HG03354 (cell line): ENCODE results near the gene CRY1.

Experiments used
- ATAC-seq: cut with Tn5 transposase; IDR thresholded peaks from one replicate; pipeline ENCODE4 v1.9.1; 2021; ENCODE audit warnings: mild to moderate bottlenecking; ENCODE audit not compliant: unreplicated experiment, poor library complexity, severe bottlenecking

CRY1 gene

DNA sequence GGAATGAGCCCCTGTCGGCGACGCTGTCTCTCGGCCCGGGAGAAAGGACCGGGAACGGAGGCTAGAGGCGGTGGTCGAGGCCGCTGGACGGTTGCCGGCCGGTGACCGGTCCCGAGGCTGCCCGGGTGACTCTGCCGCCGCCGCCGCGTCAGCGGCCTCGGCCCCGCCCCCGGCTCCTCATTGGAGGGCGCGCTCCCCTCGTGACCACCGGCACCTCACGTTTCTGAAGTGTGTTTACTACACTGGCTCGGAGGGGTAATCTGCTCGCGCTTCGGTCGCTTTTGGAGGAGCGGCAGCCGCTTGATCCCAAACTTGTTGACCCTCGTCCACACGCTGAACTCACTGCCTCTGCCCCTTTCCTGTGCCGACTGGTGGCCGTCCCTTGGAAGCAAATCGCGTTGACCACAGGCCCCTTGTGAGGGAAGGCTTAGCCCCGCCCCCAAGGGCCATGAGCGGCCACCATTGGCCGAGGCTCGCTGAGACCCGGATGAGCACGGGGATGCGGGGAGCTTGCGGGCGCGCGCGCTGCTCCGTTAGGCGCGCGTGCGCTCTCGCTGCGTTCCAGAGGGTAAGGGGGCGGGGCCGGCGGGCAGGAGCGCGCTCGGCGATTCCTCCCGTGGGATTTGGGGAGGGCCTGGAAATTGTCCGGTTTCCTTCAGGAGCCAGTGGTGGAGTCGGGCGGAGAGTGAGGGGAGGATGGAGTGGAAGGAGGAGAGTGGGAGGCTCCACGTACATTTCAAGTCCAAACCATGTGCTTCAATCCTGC is at the start of gene CRY1:
TSS of gene CRY1 (minus strand) at position 133 of the 766 bp plus-strand sequence. CDS start 588 bp downstream, outside the sequence.
- ATAC-seq, result peak; percentile 89

DNA sequence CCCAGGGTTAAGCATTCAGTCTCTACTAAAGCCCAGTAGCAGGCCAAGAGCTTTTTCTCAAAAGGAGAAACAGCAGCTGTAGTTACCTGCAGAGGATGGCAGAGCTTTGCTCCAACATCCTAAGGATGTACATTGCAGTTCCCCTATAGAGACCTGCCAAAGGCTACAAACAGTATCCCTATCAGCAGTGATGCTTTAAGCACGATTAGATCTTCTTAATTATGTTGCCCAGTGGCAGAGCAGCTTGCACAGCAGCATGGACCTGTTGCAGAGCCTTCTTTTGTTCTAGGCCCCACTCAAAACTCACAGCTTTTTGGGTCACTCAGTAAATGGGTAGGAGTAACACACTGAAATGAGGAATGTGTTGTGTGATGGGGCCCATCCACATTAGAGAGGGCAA is 46.4 kb upstream of the CRY1 start:
- ATAC-seq, result no peak

DNA sequence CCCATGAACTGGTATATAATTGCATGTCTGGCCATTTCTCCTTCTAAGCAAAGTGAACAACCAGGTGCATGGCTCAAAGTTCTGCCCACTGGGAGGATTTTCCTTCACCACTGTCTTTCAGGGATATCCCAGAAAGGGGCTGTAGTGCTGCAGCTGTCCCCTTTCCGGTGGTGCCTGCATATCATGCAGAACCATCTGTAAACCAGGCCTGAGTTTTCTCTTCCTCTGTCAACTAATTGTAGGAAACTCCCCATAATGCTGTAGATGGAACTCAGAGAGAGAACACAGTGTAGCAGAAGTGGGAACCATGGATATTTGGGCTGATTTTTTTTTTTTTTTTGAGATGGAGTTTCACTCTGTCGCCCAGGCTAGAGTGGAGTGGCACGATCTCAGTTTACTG is 45.6 kb upstream of the CRY1 start:
- no peak for ATAC-seq

DNA sequence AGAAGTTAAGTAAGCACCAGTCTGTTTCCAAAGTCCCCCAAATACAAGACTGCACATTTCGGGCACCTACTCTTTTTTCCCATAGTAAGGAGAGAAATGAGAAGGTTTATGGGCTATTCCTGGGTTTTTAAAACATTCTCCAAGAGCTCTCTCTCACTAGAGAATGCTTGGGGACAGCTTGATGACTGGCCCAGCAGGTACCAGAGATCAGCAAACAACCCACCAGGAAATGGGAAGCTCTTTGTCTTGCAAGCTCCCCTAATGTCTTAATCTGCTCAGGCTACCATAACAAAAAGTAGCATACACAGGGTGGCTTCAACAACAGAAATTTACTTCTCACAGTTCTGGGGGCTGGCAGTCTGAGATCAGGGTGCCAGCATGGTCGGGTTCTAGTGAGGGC is 41.8 kb upstream of the CRY1 start:
- ATAC-seq, result no peak

DNA sequence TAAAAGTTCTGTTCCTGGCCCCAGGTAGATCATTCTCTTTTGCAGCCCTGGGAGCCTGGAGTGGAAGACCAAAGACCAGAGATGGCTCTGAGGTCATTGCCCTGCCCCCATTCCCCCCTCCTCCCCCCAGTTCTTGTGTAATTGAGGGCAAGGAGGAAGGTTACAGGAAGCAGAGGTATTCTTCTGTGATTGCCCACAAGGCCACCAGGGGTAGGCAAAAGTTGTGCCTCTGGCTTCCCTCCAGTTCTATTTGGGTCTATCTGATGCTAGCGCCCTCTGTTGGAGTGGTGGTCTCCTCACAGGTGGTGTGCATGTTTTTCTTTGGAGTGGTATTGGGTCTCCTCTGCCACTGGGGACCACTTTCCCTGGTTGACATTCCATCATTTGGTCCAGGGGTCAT is 41.2 kb upstream of the CRY1 start:
- ATAC-seq, result no peak

DNA sequence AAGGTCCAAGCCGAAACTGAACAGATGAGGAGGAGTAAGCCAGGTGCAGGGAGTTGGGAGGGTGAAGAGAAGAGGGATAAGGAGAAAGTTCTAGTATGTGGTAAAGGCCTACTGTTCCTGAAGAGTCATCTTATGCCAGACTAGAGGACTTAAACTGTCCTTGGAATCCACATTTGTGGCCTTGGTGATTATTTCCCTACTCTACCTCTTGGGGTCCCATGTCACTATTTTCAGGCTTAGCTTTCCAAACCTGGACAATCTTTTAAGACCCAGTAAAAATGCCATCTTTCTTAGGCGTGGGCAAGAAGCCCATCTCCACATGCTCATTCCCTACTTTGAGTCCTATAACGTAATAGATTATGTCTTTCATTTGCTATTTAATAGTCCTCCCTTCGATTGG is 40.1 kb upstream of the CRY1 start:
- ATAC-seq, result no peak

DNA sequence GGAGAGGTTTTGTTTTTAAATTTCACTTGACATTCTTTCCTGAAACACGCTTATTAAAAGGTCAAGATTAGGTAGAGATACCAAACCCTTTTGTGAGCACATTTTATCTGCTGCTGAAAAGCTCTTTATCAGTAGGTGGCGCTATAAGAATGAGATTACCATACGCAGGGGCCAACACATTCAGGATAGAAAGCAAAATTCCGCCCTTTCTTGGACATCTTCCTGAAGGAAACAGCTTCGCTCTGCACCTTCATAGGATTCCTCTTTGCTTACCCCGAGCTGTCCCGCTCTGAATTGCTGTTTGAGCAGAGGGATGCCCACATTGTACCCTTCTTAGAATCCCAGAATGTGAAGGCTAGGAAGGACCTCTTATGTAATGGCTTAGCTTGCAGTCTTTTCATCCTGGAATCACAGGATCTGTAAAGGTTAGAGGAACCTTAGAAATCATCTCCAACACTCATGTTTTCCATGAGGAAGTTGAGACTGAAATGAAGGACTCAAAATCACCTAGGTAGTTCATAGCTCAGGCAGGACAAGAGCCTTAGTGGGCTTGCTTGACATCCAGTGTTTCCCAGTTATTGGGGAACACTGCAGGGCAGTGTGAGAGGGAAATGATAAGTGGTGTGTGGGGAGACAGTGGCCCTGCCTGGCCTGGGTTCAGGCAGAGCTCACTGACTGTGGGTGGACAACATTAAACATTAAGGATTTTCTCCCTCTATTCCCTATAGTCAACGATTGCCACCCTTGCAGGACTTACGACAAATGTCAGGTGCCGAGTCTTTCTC is 38.7 kb upstream of the CRY1 start:
- no peak for ATAC-seq

DNA sequence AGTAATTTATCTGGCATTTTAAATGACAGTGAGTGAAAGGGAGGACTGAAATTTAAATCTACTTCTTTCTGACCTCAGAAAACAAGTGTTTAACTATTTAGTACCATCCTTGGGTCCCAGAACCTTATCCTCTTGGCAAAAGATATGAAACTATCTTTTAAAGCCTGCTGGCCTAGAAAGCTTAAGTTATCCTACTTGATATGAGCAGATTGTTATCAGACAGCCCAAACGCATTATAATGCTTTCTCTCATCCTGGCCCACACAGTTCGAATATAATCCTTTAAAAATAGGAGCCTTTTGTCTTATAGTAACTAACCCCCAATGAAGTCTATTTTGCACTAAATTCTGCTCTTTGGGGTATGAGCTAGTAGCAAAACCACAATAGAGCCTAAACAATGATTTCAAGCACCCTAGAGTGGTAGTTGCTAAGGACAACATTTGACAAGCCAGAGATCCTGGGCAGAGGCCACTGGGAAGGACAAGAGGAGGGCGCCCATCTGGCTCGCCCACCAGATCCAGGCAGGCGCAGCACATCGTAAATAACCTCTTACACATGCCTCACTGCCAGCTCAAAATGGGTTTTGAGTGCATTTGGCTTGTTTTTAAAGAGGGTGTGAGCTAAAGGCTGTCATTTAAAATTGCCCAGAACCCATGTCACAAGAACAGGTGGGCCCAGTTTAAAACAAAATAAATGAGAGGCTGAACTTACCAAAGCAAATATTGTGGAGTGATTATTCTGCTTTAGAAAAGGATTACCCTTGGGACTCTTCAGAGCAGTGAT is 37.7 kb upstream of the CRY1 start:
- no peak for ATAC-seq

DNA sequence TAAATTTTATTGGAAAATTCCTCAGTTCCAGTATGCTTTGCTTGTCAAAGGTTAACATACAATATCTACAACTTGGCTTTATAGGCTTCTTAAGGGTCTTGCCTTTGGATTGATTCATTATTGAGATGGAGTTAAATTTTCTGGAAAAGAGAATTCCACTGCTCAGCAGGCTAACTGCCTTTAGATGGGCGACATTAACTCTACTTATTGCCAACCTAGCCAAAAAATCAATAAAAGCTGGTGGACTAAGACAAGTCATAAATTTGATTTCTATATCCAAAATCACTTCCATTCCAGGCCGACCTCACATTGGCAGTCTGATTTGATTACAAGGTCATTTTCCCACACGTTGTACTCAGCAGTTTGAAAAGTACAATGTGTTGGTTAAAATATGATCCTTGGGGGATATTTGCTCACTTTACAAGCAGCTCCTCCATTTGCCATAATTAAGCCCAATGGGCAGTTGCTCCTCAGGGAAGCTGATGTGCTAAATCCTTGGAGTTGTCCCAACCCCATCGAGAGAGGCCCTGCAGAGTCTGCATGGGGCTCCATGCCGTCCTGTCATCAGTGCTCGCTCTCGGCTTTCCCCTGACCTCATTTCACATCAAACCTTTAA is 36.1 kb upstream of the CRY1 start:
- no peak for ATAC-seq

DNA sequence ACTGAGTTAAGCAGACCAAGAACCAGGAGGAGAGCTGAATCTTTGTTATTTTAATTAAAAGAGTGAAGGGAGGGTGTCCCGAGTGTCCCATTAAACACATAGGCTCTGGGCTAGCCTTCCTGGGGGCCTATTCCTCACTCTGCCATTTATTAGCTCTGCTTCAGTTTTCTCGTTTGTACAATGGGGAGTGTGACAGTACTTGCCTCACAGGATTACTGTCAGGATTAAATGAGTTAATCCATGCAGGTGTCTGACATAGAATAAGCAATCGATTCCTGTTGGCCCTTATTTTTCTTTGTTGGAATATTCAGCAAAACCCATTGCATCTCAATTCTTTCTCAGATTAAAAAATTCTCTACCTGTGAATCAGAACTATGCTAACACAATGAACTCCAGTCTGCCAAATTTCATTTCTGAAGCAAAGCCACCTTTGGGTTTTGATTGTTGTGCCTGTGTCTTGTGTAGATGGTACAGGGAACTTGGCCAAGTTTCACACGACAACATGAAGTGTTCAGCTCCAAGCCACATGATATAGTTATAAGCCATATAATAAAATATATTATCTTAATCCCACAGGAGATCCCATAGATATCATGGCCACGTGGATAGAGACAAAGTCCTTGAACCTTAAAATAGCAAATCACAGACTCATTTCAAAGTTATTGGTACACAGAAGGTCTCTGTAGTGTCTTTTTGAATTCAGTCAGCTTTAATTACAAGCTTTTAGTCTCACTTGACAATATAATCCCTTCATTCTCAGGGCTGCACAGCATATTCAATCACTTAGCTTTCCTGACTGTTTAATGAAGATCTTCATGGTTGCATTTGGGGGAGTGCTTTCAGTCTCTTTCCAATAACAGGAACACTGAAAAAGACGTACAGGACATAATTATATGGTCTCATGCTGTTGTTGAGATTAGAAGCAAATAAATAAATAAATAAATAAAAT is 34.4 kb upstream of the CRY1 start:
- ATAC-seq, result no peak

DNA sequence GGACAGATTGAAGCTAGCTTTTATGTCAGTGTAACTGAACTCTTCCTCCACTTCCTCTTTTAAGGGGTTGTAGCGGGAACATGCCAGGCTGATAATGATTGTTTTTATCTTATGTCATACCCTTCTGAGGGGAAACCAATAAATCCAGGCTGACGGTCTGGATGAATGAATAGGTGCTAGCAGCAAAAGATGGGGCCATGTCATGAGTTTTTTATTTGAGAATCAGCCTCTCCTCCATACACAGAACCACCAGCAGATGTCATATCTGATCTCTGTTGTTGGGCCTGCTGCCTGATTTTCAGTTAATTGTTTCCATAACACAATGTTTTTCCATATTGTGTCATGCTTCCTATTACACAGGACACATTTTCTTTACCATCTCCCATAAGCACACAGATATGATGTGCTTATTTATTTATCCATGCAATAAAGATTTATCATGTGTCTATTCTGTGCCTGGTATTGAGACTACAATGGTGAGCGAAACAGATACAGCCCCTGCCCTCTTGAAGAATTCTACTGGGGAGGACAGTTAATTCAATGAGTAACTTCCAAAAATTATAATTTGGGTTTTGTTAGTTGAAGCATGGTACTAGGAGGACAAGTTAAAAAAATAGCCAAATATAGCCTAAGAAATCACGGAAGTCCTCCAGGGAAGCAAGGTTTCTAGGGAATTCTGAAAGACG is 33.6 kb upstream of the CRY1 start:
- ATAC-seq, result no peak

DNA sequence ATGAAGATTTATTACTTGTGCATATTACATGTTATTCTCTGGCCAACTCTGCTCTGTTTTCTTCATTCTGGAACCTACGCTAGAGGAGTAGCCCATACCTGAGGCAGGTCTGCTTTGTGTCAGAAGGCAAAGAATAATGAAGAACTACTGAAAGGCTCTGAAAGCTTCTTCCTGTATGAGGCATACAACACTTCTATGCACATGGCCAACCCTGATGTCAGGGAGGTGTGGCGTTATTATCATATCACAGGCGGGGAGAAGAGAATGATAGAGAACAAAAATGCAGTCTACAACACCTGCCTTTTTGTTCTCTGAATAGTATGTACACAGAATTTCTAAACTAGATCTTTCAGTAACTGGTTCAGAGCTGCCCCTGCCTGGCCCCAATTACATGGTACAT is 32.5 kb upstream of the CRY1 start:
- no peak for ATAC-seq

DNA sequence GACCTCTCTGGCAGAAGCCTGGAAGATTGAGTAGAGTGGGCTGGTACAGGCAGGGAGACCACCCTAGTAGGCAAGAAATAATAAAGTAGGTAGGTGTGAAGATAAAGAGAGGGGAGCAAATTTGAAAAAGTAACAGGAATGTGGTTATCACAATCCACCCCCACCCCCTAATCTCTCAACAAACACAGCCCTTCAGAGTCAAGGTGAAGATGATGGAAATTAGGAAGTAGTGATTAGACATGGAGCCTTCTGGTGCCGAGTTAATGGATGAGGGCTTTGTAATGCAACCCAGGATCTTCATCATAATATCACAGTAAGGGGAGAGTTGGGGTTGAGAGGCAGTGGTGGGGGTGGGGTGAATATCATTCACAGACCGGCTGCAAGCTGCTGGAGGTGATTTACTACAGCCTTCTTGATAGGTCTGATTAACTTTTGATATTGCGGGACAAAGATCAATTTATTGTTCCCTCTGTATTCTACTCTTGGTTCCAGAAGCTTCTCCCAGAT is 29.2 kb upstream of the CRY1 start:
- no peak for ATAC-seq

DNA sequence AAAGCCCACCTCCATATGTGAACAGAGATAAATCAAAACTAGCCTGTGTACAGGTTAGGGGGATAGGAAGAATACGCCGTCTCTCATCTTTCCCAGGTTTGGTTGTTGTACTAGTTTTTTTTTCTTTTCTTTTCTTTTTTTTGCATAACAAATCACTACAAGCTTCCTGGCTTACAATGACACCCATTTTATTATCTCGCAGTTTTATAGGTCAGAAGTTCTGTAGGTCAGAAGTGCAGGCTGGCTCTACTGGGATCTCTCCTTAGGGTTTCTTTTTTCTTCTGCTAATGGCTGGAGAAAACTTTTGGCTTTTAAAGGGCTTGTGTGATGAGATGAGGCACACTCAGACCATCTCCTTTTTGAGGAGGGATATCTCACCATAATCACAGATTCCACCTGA is 25.7 kb upstream of the CRY1 start:
- ATAC-seq, result no peak

DNA sequence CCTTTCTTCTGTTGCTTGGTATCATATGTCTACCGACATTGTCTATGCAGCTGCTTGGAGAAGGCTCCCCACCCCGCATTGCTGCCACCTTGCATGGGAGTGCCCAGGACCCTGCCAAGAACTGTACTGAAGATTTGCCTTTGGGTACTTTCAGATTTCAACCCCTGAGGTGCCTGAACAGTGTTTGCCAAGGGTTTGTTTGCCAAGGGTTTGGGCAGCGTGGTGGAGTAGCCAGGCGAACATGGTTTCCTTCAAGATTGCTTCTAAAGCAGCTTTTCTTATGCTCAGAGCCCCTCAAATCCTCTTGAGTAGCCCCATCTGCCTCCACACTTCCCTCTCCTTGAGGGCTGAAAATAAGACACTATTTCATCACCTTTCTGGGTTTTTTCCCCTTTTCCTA is 25.3 kb upstream of the CRY1 start:
- no peak for ATAC-seq

DNA sequence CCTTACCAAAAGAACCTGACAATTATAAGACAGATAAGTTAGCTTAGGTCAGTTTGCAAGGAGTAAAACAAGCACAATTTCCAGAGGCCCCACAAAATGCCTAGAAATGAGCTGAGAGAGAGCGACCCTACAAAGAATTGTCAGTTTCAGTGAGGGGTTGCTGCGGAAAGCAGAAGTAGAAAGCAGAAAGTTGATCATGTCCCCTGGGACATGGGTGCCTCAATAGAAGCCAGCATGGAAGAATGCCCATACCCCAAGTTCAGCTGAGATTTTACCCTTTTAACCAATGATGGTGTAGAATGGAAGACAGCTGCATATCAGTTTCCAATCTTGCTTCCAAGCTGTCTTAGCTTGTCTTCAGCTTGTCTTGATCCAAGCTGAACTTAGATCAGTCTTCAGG is 21.8 kb upstream of the CRY1 start:
- ATAC-seq, result no peak

DNA sequence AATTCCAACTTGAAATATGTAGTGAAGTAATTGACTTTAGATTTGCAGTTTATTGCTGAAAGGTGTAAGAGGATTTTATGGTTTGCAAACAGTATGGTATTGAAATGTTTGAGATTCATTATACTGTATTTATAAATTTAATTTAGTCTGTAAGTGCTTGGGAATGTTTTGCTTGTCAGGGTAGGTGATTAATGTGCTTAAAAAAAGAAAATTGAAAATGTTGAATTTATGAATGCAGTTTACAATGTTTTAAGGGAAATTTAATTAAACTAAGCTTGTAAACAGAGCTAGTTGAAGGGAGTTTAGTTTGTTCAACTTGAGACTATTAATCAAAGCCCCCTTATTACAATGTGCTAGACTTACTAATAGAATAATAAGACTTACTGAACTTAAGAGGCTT is 18.0 kb upstream of the CRY1 start:
- ATAC-seq, result no peak
